OCI-M2 (cell line): ENCODE results near the gene NKX1-1.
"Not testable (repeated sequence)": the region's sequence is repeated elsewhere in the genome, so short reads cannot be mapped to it uniquely, and the experiment has no call there.

Source experiments
- DNase-seq: peaks from one replicate; lab custom pipeline; 2025; ENCODE audit not compliant: unreplicated experiment; lab: John Stamatoyannopoulos, UW

NKX1-1 gene

GRCh38 chr4:1375051-1375721 is 31.1 kb downstream of the NKX1-1 start:
- DNase-seq = no peak

GRCh38 chr4:1374706-1375045 is 31.6 kb downstream of the NKX1-1 start:
- no peak for DNase-seq

GRCh38 chr4:1373892-1374705 is 32.1 kb downstream of the NKX1-1 start:
- no peak for DNase-seq

- not testable (repeated sequence) for DNase-seq
Measured at GRCh38 chr4:1372576-1372975, 33.7 kb downstream of the NKX1-1 start.

- DNase-seq = no peak
Measured at GRCh38 chr4:1371176-1372165, 34.8 kb downstream of the NKX1-1 start.

GRCh38 chr4:1370321-1371124 is 35.7 kb downstream of the NKX1-1 start:
- DNase-seq = no peak

GRCh38 chr4:1369479-1370079 is 36.7 kb downstream of the NKX1-1 start:
- no peak for DNase-seq

GRCh38 chr4:1369091-1369450 is 37.2 kb downstream of the NKX1-1 start:
- DNase-seq = no peak

- no peak for DNase-seq
Measured at GRCh38 chr4:1368421-1369090, 37.7 kb downstream of the NKX1-1 start.

- DNase-seq = no peak
Measured at GRCh38 chr4:1367936-1368289, 38.3 kb downstream of the NKX1-1 start.

GRCh38 chr4:1367230-1367935 is 38.9 kb downstream of the NKX1-1 start:
- no peak for DNase-seq

GRCh38 chr4:1366371-1367229 is 39.6 kb downstream of the NKX1-1 start:
- DNase-seq = no peak

GRCh38 chr4:1365271-1366178 is 40.7 kb downstream of the NKX1-1 start:
- DNase-seq = no peak

GRCh38 chr4:1364748-1365147 is 41.5 kb downstream of the NKX1-1 start:
- DNase-seq = no peak

GRCh38 chr4:1364217-1364616 is 42.0 kb downstream of the NKX1-1 start:
- DNase-seq = no peak

GRCh38 chr4:1363513-1363912 is 42.7 kb downstream of the NKX1-1 start:
- no peak for DNase-seq

GRCh38 chr4:1362521-1362920 is 43.7 kb downstream of the NKX1-1 start:
- no peak for DNase-seq
